PC-9 (cell line): ENCODE data around the gene GNAS. TPM values are rescaled to one million over a fixed set of nuclear protein-coding genes. Genes with fewer than 3 reads are reported as not detected.

Source experiments
- BruUV-seq: library from RNA; stranded (reverse); fragments of 400-500 nt; replicated peaks from 2 replicates; lab custom pipeline; 2021; lab: Mats Ljungman, UMichigan
- CTCF ChIA-PET: fragments of 300-600 bp; sonication (Branson Sonifier 250); formaldehyde crosslinking; loops from one replicate; lab custom pipeline; 2022; ENCODE audit warnings: antibody characterized with exemption; lab: Charles Lee
- POLR2A ChIA-PET: fragments of 300-600 bp; sonication (Branson Sonifier 250); formaldehyde crosslinking; loops from one replicate; lab custom pipeline; 2022; ENCODE audit warnings: antibody characterized with exemption; ENCODE audit not compliant: unreplicated experiment; lab: Charles Lee
- DNase-seq, 2 experiments: peaks; one replicate each; pipeline versions ENCODE4 v3.0.0 to v3.0.0-alpha.2; 2015 to 2022; ENCODE audit warnings: mixed read lengths in 1 of 2
- H2AFZ ChIP-seq: fragments of 200-600 bp; sonication (generic); 2 replicates; pipeline ENCODE4 v1.8.1; 2017; ENCODE audit warnings: antibody characterized with exemption
- H3F3A ChIP-seq: fragments of 200-600 bp; sonication (generic); 2 replicates; pipeline ENCODE4 v1.8.1; 2017; ENCODE audit warnings: antibody characterized with exemption, mild to moderate bottlenecking, low read depth; ENCODE audit not compliant: insufficient read depth
- H3K27ac ChIP-seq: fragments of 200-600 bp; sonication (generic); 2 replicates; pipeline ENCODE4 v1.6.1; 2016; ENCODE audit warnings: mixed run types
- H3K27me3 ChIP-seq: fragments of 200-600 bp; sonication (generic); 2 replicates; pipeline ENCODE4 v1.6.1; 2016; ENCODE audit warnings: low read depth, mixed run types; ENCODE audit not compliant: insufficient read depth
- H3K36me3 ChIP-seq: fragments of 200-600 bp; sonication (generic); 2 replicates; pipeline ENCODE4 v1.6.1; 2016; ENCODE audit warnings: low read depth, mixed run types
- H3K4me1 ChIP-seq: fragments of 200-600 bp; sonication (generic); replicated peaks from 2 replicates; pipeline ENCODE4 v1.6.1; 2016; ENCODE audit warnings: mixed run types; ENCODE audit not compliant: insufficient read depth
- H3K4me2 ChIP-seq: fragments of 200-600 bp; sonication (generic); 2 replicates; pipeline ENCODE4 v1.6.1; 2017; ENCODE audit warnings: mixed run types
- H3K4me3 ChIP-seq: fragments of 200-600 bp; sonication (generic); 2 replicates; pipeline ENCODE4 v1.6.1; 2016; ENCODE audit warnings: mixed run types
- H3K79me2 ChIP-seq: fragments of 200-600 bp; sonication (generic); 2 replicates; pipeline ENCODE4 v1.6.1; 2017; ENCODE audit warnings: low read depth, mixed run types
- H3K9me2 ChIP-seq: fragments of 200-600 bp; sonication (generic); 2 replicates; pipeline ENCODE4 v1.8.1; 2017; ENCODE audit warnings: mild to moderate bottlenecking; ENCODE audit not compliant: insufficient read depth
- H3K9me3 ChIP-seq: fragments of 200-600 bp; sonication (generic); 2 replicates; pipeline ENCODE4 v1.8.1; 2016; ENCODE audit warnings: low read depth; ENCODE audit not compliant: insufficient read depth
- H4K20me1 ChIP-seq: fragments of 200-600 bp; sonication (generic); 2 replicates; pipeline ENCODE4 v1.8.1; 2017; ENCODE audit not compliant: insufficient read depth
- EZH2 ChIP-seq: fragments of 200-600 bp; sonication (generic); IDR thresholded peaks from 2 replicates; pipeline ENCODE4 v1.8.0; 2017; ENCODE audit warnings: antibody characterized with exemption, low read depth
- intact Hi-C: fragments of 100-400 bp; cut with micrococcal nuclease; formaldehyde crosslinking; loops from one replicate; pipeline ENCODE4 v1.10.0; 2022; ENCODE audit not compliant: unreplicated experiment
- total RNA-seq: library from RNA; stranded (reverse); gene quantifications from 2 replicates; pipeline ENCODE4 v1.2.3, GENCODE V29; 2021
- TF ChIP-seq, protein P1 (sequence below): fragments of 200-600 bp; sonication (generic); conservative IDR thresholded peaks from 2 replicates; pipeline ENCODE4 v1.6.1; 2017; ENCODE audit warnings: mixed run types, antibody characterized with exemption, mild to moderate bottlenecking, moderate library complexity

GNAS gene
- total RNA-seq, 1 experiment from 2014 or later: 929 TPM

DNA sequence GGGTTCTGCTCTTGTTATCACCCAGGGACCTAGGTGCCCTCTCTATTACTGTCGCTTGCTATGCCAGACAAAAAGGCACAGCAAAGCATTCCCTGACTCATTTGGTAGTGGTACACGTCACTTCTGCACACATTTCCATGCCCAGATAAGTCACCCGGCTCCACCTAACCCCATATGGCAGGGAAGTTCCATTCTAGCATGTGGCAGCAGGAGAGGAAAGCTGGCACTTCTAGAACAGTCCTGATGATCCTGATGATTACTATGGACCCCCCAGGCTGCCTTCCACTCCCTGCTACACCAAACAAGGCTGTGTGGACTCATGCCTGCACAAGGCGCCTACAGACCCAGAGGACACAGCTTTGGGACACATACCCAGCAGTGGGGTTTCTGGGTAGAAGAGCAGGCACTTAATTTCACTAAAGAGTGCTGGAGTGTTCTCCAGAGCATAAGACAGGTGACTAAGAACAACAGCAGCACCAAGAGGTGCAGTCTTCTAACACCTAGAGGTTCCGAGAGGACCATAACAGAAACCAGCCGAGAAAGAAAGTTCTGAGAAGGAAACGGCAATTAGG is 75.1 kb downstream of the GNAS start:
- BruUV-seq: no TSS peak

DNA sequence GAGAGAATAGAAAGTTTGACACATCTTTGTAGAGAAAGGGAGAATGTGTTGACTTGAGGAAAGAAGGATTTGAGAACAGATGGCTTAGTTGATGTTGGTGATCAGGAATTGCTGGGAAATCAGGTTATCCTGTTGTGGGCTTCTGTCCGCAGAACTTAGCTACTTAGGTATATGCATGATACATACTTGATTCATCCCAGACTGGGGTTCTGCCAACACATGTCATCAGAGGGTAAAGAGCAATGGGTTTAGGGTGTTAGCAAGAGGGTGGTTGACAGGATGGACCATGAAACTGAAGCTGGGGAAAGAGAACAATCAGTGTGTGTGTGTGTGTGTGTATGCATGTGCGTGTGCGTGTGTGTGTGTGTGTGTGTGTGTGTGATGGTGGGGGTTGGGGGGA is 78.0 kb downstream of the GNAS start:
- intact Hi-C loops: no loop called here
- Histone ChIP-seq H3K9me3 (no peaks in the 10 kb centered on the region), H4K20me1 (no peaks in the 10 kb centered on the region), H3K27ac (no peak overlapping the region), H3K27me3 (no peaks in the 10 kb centered on the region), H3K36me3 (no peaks in the 10 kb centered on the region), H3K79me2 (no peaks in the 10 kb centered on the region), H2AFZ (no peak overlapping the region), H3K9me2 (no peaks in the 10 kb centered on the region), H3K4me2 (no peak overlapping the region), H3K4me3 (no peak overlapping the region), H3F3A (no peaks in the 10 kb centered on the region), H3K4me1 (no peaks in the 10 kb centered on the region)
- POLR2A ChIA-PET: no interaction called here
- DNase-seq: no peak
- no peak for TF ChIP-seq EZH2
- TF ChIP-seq, protein P1, sequence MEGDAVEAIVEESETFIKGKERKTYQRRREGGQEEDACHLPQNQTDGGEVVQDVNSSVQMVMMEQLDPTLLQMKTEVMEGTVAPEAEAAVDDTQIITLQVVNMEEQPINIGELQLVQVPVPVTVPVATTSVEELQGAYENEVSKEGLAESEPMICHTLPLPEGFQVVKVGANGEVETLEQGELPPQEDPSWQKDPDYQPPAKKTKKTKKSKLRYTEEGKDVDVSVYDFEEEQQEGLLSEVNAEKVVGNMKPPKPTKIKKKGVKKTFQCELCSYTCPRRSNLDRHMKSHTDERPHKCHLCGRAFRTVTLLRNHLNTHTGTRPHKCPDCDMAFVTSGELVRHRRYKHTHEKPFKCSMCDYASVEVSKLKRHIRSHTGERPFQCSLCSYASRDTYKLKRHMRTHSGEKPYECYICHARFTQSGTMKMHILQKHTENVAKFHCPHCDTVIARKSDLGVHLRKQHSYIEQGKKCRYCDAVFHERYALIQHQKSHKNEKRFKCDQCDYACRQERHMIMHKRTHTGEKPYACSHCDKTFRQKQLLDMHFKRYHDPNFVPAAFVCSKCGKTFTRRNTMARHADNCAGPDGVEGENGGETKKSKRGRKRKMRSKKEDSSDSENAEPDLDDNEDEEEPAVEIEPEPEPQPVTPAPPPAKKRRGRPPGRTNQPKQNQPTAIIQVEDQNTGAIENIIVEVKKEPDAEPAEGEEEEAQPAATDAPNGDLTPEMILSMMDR: no peak
- no TSS peak for BruUV-seq
- CTCF ChIA-PET: no interaction called here

More for the DNA sequence above, 75.1 kb downstream of the GNAS start:
- no peaks in the 10 kb centered on the region for H4K20me1 ChIP-seq
- H3F3A ChIP-seq: no peaks in the 10 kb centered on the region
- H3K4me2 ChIP-seq: no peak overlapping the region
- no peaks in the 10 kb centered on the region for H3K4me1 ChIP-seq
- ChIA-PET CTCF (no interaction called here), POLR2A (no interaction called here)
- H3K4me3 ChIP-seq: no peak overlapping the region
- no peaks in the 10 kb centered on the region for H3K9me2 ChIP-seq
- intact Hi-C loops: no loop called here
- no peaks in the 10 kb centered on the region for H3K36me3 ChIP-seq
- H2AFZ ChIP-seq: no peak overlapping the region
- no peak overlapping the region for H3K27ac ChIP-seq
- H3K79me2 ChIP-seq: no peaks in the 10 kb centered on the region
- no peaks in the 10 kb centered on the region for H3K9me3 ChIP-seq
- H3K27me3 ChIP-seq: no peaks in the 10 kb centered on the region
- DNase-seq: no peak
- TF ChIP-seq, protein P1: no peak

DNA sequence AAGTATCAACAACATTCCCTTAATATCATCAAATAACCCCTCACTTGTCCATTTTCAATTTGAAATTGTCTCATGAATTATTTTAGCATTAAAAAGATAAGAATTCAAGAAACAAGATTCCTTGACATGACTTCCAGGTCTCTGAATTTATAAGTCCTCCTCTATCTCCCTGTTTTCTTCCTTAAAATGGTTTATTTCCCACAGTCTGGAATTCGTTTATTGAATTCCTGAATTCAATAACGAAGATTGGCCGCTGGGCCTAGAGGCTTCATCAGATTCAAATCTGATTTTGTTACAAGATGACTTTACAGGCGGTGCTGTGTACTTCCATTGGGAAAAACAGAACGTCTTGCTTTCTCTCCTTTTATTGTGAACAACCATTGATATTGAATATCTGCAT is 79.7 kb downstream of the GNAS start:
- DNase-seq: no peak
- Histone ChIP-seq H3K4me3 (no peak overlapping the region), H3K27ac (no peak overlapping the region), H3K79me2 (no peaks in the 10 kb centered on the region), H4K20me1 (no peaks in the 10 kb centered on the region), H3K36me3 (no peaks in the 10 kb centered on the region), H3K27me3 (no peaks in the 10 kb centered on the region), H3F3A (no peaks in the 10 kb centered on the region), H2AFZ (no peak overlapping the region), H3K9me2 (no peaks in the 10 kb centered on the region), H3K4me2 (no peak overlapping the region), H3K4me1 (no peaks in the 10 kb centered on the region), H3K9me3 (no peaks in the 10 kb centered on the region)
- no TSS peak for BruUV-seq
- TF ChIP-seq, protein P1: no peak
- no peak for TF ChIP-seq EZH2
- intact Hi-C loops: no loop called here
- POLR2A ChIA-PET: no interaction called here
- CTCF ChIA-PET: interaction anchor here (0.6 kb wide), 1 partner anchor 567 kb away, joined by 5 read pairs; no protein-coding TSS in a partner anchor
